ENCODE data around the gene DENND4B.

Gene DENND4B

GRCh38 chr1:153973071-153973470, 26.6 kb upstream of the DENND4B start:
- no peak for DNase-seq (ENCODE audit: low read depth, low spot score)

GRCh38 chr1:153970346-153970745, 23.8 kb upstream of the DENND4B start:
- no peak for DNase-seq (ENCODE audit: low read depth, low spot score)

GRCh38 chr1:153968972-153969371, 22.5 kb upstream of the DENND4B start:
- DNase-seq (ENCODE audit: low read depth, low spot score): no peak

GRCh38 chr1:153968408-153968807, 21.9 kb upstream of the DENND4B start:
- no peak for DNase-seq (ENCODE audit: low read depth, low spot score)

GRCh38 chr1:153968000-153968363, 21.5 kb upstream of the DENND4B start:
- DNase-seq (ENCODE audit: low read depth, low spot score): no peak

- DNase-seq (ENCODE audit: low read depth, low spot score): peak; percentile 98
These were observed 20.8 kb upstream of the DENND4B start, which contains the start of gene CREB3L4 for GRCh38 chr1:153967107-153967999. Gene CREB3L4 (plus strand): TSS chr1:153967902. CDS start chr1:153968526, 624 bp downstream.

DNA sequence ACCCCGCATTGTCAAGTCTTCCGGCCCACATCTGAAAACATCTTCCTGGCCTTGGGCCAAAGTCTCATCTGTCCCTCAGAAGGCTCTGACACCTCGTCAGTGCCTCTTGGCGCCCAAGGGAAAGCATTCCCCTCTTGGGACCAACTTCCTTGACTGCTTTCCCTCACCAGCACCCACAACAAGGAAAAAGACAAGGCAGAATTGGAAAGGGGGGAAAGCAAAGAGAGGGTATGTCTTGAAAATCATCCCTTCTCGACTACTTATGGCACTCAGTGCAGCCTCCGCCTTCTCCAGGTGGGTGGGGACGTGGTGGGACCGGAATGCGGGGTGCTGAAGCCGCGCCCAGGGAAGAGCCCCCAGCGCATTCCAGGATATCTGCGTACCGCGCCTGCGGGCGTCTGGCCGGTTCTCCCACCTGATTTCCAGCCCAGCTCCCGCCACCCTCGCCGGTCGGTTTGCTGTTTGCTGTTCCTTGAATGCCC, 17.4 kb upstream of the DENND4B start:
- peak; percentile 71 for DNase-seq (ENCODE audit: low read depth, low spot score)

DNA sequence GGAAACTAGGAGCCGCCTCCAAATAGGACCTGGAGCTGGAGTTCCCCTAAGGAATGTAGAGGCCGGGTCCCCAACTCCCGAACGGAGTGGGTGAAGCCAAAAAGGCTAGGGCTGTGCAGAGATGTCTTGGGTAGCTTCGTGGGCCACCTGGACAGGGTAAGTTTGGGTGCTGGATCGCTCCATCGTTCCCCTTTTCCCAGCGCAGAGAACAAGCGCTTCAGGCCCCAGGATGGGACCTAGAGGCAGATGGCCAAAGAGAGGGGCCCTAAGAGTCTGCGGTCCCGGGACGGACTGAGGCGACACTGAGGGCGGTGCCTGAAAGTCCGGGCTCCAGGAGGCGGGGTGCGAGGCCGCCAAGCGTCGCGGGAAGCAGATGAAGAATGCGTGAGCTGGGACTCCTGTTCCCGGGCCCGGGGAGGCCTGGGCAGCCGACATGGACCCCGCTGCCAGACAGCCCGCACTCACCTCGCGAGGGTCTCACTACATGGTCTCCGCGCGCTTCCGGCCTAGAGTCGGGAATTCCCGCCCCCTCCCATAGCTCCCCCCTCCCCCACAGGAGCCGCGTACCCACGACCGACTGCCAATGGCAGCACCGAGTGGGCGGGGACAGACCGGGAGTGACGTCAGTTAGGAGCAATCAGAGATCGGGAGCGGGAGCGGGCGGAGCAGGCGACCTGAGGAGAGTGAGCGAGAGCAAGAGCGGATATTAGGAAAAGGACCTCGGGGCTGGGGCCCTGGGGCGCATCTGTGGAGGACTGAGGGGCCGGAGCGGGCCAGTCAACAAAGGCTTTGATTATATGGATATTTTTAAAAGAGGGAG, 16.7 kb upstream of the DENND4B start, which contains the start of gene SLC39A1:
Gene SLC39A1, minus strand, starts transcription at position 508 of the 820 bp plus-strand sequence. CDS start 822 bp downstream, outside the sequence.
- DNase-seq (ENCODE audit: low read depth, low spot score): peak; percentile 99

- peak; percentile 62 for DNase-seq (ENCODE audit: low read depth, low spot score)
These were observed 15.8 kb upstream of the DENND4B start for GRCh38 chr1:153962088-153963029.

DNA sequence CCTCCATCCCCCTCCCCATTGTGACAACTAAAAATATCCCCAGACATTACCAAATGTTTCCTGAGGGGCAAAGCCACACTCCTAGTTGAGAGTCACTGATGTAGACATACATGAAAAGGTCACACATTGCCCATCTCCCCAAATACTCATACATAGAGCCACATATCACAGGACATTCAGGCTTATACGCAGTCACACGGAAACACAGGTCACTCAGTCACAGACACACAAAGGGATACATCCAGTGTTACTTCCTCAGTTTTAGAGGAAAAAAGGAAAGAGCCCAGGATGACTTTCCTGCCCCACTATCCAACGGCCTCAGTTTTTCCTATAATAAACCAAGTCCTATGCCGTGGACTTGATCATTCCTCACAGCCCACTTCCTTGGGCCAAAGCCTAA, 14.9 kb upstream of the DENND4B start:
- DNase-seq (ENCODE audit: low read depth, low spot score): no peak

GRCh38 chr1:153960206-153960605, 13.7 kb upstream of the DENND4B start:
- DNase-seq (ENCODE audit: low read depth, low spot score): no peak

- no peak for DNase-seq (ENCODE audit: low read depth, low spot score)
These were observed 12.9 kb upstream of the DENND4B start for GRCh38 chr1:153959454-153959853.

- no peak for DNase-seq (ENCODE audit: low read depth, low spot score)
These were observed 12.4 kb upstream of the DENND4B start for GRCh38 chr1:153958961-153959260.

GRCh38 chr1:153958111-153958960, 11.8 kb upstream of the DENND4B start, which contains the start of gene CRTC2:
Gene CRTC2 (minus strand): TSS chr1:153958612. CDS start chr1:153958497, 115 bp downstream.
- peak; percentile 99 for DNase-seq (ENCODE audit: low read depth, low spot score)

GRCh38 chr1:153957744-153958110, 11.2 kb upstream of the DENND4B start:
- DNase-seq (ENCODE audit: low read depth, low spot score): peak; percentile 53

DNA sequence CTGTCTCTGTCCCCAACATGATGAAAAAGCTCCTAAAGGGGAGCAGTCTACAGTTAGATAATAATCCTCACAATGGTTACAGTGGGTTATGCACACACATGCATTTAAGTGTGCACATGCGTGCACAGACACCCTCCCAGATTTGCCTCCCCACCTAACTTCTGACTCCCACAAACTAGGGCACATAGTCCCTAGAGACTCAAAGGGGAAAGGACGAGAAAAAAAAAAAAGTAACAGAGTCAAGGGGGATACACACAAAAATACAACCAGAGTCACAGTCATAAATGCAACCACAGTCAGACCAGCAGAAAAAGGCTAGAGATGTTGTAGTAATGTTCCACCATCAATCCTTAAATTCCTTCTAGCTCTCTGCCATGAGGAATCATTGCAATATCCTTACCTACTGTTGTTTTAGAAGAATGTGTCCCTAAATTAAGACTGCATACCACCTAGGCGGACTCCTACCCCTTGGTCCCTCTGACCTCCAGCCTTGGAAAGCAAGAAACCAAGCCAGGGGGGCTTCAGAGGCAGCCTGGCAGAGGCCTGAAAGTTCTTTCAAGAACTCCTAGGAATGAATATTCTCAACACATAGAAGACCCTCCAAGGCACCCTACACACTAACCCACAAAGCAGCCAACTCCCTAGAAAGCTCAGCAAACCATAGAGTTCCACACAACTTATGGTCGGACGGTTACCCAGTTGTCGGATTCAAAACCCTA, 10.6 kb upstream of the DENND4B start:
- no peak for DNase-seq (ENCODE audit: low read depth, low spot score)

DNA sequence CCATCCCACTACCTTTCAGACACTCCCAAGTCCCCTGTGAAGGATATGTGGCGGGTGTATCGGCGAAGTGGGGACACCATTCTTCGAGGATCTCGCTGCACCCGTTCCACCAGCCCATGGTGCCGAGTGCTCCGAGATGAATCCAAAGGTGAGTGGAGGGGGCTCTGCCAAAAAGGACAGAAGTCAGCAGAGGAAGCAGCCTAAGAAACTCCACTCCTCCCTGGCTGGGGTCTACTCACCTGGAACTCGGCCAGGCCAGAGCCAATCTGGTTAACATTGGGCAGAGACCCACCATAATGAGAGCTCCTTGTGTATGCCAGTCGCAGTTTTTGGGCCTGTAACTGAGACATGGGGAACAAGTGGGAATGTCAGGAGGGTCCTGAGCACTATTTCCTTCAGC, 8.3 kb upstream of the DENND4B start:
- no peak for DNase-seq (ENCODE audit: low read depth, low spot score)

GRCh38 chr1:153953859-153954365, 7.4 kb upstream of the DENND4B start:
- DNase-seq (ENCODE audit: low read depth, low spot score): no peak

- DNase-seq (ENCODE audit: low read depth, low spot score): no peak
These were observed 5.3 kb upstream of the DENND4B start for GRCh38 chr1:153951801-153952200.
